Gastrocnemius medialis (tissue), 4 donors: ENCODE measurements around the gene PDSS1. TPM values are rescaled to one million over a fixed set of nuclear protein-coding genes. Genes with fewer than 3 reads are reported as not detected.

Source experiments
- ATAC-seq, 2 donors: fragments of 150-250 bp; one replicate each; pipeline ENCODE4 v1.9.1; 2016
- DNase-seq, 2 donors: peaks; one replicate each; pipeline ENCODE4 v3.0.0-alpha.2; 2019
- H3K27ac ChIP-seq, 4 donors: fragments of 200-600 bp; sonication (generic); 1 replicate in 1 of 4; 2 replicates in 3 of 4; pipeline ENCODE4 v1.5.1; 2016 to 2018; ENCODE audit warnings: mild to moderate bottlenecking in 2 of 4, moderate library complexity in 1 of 4
- H3K27me3 ChIP-seq, 3 donors: fragments of 200-600 bp; sonication (generic) in 2 of 3; 1 replicate in 1 of 3; 2 replicates in 2 of 3; pipeline versions ENCODE4 v1.5.1 to v1.6.0; 2016 to 2019; ENCODE audit warnings: mild to moderate bottlenecking in 1 of 3, moderate library complexity in 1 of 3
- H3K36me3 ChIP-seq, 2 donors: fragments of 200-600 bp; sonication (generic) in 1 of 2; one replicate each; pipeline ENCODE4 v1.5.1; 2017 to 2018
- H3K4me1 ChIP-seq, 2 donors: fragments of 200-600 bp; sonication (generic) in 1 of 2; one replicate each; pipeline ENCODE4 v1.5.1; 2016 to 2017; ENCODE audit warnings: mild to moderate bottlenecking in 2 of 2
- H3K4me3 ChIP-seq, 4 donors: fragments of 200-600 bp; sonication (generic) in 3 of 4; 1 replicate in 1 of 4; 2 replicates in 3 of 4; pipeline ENCODE4 v1.5.1; 2016 to 2019; ENCODE audit warnings: mild to moderate bottlenecking in 2 of 4
- H3K9me3 ChIP-seq, 3 donors: fragments of 200-600 bp; sonication (generic) in 2 of 3; 1 replicate in 1 of 3; 2 replicates in 2 of 3; pipeline ENCODE4 v1.5.1; 2016 to 2019
- CTCF ChIP-seq, 5 experiments: fragments of 450-650 bp in 3 of 5; fragments of 200-600 bp in 2 of 5; sonication (generic) in 2 of 5; IDR thresholded peaks in 4 of 5; conservative IDR thresholded peaks in 1 of 5; 1 replicate in 4 of 5; 2 replicates in 1 of 5; pipeline ENCODE4 v1.5.1; 2016 to 2019; ENCODE audit warnings: antibody characterized with exemption in 5 of 5, mild to moderate bottlenecking in 3 of 5, moderate library complexity in 3 of 5
- POLR2A ChIP-seq, 2 donors: fragments of 450-650 bp; IDR thresholded peaks; one replicate each; pipeline ENCODE4 v1.6.1; 2017; ENCODE audit warnings: antibody characterized with exemption in 2 of 2, mild to moderate bottlenecking in 2 of 2, moderate library complexity in 2 of 2
- in situ Hi-C, 4 donors: fragments of 200-750 bp; cut with MboI; loops; one replicate each; pipeline versions ENCODE4 v1.15.0 to v1.8.0; 2017; ENCODE audit warnings: low sequenced_read_pairs in 4 of 4
- intact Hi-C: fragments of 100-400 bp; cut with DNase I; formaldehyde crosslinking; loops from one replicate; pipeline ENCODE4 v1.15.1; 2023; ENCODE audit warnings: low total_unique reads
- total RNA-seq, 4 donors: library from RNA; depleted of rRNA; stranded (reverse); fragments of >200 nt; gene quantifications; one replicate each; pipeline versions ENCODE4 v1.1.0 to v1.2.3, GENCODE V29; 2016

The PDSS1 gene
- total RNA-seq, 4 donors from 2014 or later = 5.3 to 13.2 (median 8.2) TPM

GRCh38 chr10:26714415-26715136 is 17.1 kb downstream of the PDSS1 start:
- in situ Hi-C loops (loop anchor here in 1 of 4 donors (25.0 kb wide), 1 partner anchor 148 kb away; the partner anchor contains the start of gene ABI1), intact Hi-C loops (no loop called here)
- H3K4me3 ChIP-seq = no peak overlapping the region
- H3K36me3 ChIP-seq = peaks cover 0 to 14% of the 10 kb centered on the region in 2 donors
- no peak overlapping the region for H3K27ac ChIP-seq
- ATAC-seq (no peak), DNase-seq (no peak)
- no peaks in the 10 kb centered on the region for H3K27me3 ChIP-seq
- TF ChIP-seq POLR2A (IDR thresholded peaks at IDR 0.05) (no peak), CTCF (IDR thresholded peaks at IDR 0.05 in 4 of 5, conservative IDR thresholded peaks at IDR 0.05 in 1 of 5) (no peak)
- H3K4me1 ChIP-seq = no peaks in the 10 kb centered on the region
- no peaks in the 10 kb centered on the region for H3K9me3 ChIP-seq

DNA sequence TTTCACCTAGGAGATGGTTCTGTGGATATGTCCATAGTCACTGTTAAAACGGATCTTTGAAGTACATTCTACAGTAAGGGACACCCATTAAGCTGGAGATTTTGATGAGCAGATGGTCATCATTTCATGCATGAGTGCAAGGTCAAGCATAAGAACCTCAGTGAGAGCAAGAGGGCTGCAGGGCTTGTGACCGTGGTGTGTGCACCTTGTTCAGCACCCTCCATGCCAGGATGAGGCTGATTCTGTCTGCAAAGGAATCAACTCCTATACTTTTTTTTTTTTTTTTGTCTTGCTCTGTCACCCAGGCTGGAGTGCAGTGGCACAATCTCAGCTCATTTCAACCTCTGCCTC is 17.6 kb downstream of the PDSS1 start:
- in situ Hi-C loops = loop anchor here in 1 of 4 donors (25.0 kb wide), 1 partner anchor 147 kb away; the partner anchor contains the start of gene ABI1
- TF ChIP-seq CTCF (IDR thresholded peaks at IDR 0.05 in 4 of 5, conservative IDR thresholded peaks at IDR 0.05 in 1 of 5) (no peak), POLR2A (IDR thresholded peaks at IDR 0.05) (no peak)

GRCh38 chr10:26717476-26717875 is 20.0 kb downstream of the PDSS1 start:
- in situ Hi-C loops = loop anchor here in 1 of 4 donors (25.0 kb wide), 1 partner anchor 145 kb away; the partner anchor contains the start of gene ABI1
- Histone ChIP-seq H3K36me3 (peaks cover 0 to 20% of the 10 kb centered on the region in 2 donors), H3K27me3 (no peaks in the 10 kb centered on the region), H3K9me3 (no peaks in the 10 kb centered on the region), H3K4me1 (no peaks in the 10 kb centered on the region), H3K27ac (no peak overlapping the region), H3K4me3 (no peak overlapping the region)
- intact Hi-C loops = no loop called here
- DNase-seq (no peak), ATAC-seq (no peak)
- TF ChIP-seq POLR2A (IDR thresholded peaks at IDR 0.05) (no peak), CTCF (IDR thresholded peaks at IDR 0.05 in 4 of 5, conservative IDR thresholded peaks at IDR 0.05 in 1 of 5) (no peak)

More for the DNA sequence above, 17.6 kb downstream of the PDSS1 start:
- Histone ChIP-seq H3K36me3 (peaks cover 0 to 18% of the 10 kb centered on the region in 2 donors), H3K27ac (no peak overlapping the region), H3K27me3 (no peaks in the 10 kb centered on the region), H3K9me3 (no peaks in the 10 kb centered on the region), H3K4me3 (no peak overlapping the region), H3K4me1 (no peaks in the 10 kb centered on the region)
- no peak for DNase-seq
- ATAC-seq = no peak
- intact Hi-C loops = no loop called here

DNA sequence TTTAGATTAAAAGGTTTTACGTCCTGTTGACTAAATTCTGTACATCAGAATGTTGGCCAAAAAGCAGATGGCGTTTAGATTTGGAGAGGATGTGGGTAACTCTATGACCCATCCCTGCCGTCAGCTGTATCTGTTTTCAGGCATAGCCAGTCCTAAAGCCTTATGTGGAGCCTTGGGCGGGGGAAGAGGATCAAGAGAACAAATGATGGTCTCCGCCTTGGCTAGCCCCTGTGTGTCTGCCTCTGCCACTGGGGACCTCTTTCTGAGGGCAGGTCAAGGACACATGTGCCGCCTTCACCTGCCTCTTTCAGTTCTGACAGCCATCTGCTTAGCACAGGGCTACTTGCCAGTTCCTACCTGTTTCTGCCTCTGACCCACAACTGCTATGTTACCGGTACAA is 24.1 kb downstream of the PDSS1 start:
- H3K36me3 ChIP-seq = peaks cover 0 to 33% of the 10 kb centered on the region in 2 donors
- no peaks in the 10 kb centered on the region for H3K27me3 ChIP-seq
- DNase-seq = no peak
- intact Hi-C loops (no loop called here), in situ Hi-C loops (loop anchor here in 2 of 4 donors (10.0 to 25.0 kb wide), 2 partner anchors 141 to 153 kb away; partner anchors contain the start of gene ABI1 (in 1 of the 2))
- H3K9me3 ChIP-seq = no peaks in the 10 kb centered on the region
- TF ChIP-seq CTCF (IDR thresholded peaks at IDR 0.05 in 4 of 5, conservative IDR thresholded peaks at IDR 0.05 in 1 of 5) (no peak), POLR2A (IDR thresholded peaks at IDR 0.05) (no peak)
- H3K4me3 ChIP-seq = no peak overlapping the region
- no peaks in the 10 kb centered on the region for H3K4me1 ChIP-seq
- ATAC-seq = no peak
- H3K27ac ChIP-seq = no peak overlapping the region
